ENCODE measurements around the gene MSH3.
"Not testable (repeated sequence)": the region's sequence is repeated elsewhere in the genome, so short reads cannot be mapped to it uniquely, and the experiment has no call there.

MSH3 gene

DNA sequence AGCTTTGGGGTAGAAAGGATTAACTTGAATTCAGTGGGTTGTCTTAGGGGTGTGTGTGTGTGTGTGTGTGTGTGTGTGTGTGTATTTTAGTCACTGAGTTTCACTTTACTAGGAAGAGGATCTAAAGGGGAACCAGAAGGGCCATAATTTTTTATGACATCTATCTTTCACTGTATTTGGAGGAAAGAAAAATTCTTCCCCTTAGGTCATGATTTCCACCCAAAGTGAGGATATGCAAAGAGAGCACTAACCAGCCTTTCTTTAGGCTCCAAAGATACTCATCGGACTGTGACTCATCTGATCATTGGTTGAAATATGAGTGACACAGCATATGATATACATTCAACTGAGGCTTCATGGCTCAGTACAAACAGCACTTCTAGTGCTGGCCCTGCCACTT lies 230.5 kb downstream of the MSH3 start:
- H3K4me3 ChIP-seq (ENCODE audit: insufficient read length, low read depth) = no peak overlapping the region
- H3K36me3 ChIP-seq (ENCODE audit: insufficient read depth, insufficient read length, low read length) = no peaks in the 10 kb centered on the region
- no peaks in the 10 kb centered on the region for H3K27me3 ChIP-seq (ENCODE audit: insufficient read depth, insufficient read length)
- no peaks in the 10 kb centered on the region for H3K4me1 ChIP-seq (ENCODE audit: insufficient read depth, insufficient read length)
- no peaks in the 10 kb centered on the region for H3K9me3 ChIP-seq (ENCODE audit: insufficient read depth, low read length)
- no peak overlapping the region for H3K9ac ChIP-seq (ENCODE audit: insufficient read length, low read depth)
- TF ChIP-seq SUZ12 (IDR thresholded peaks at IDR 0.05; ENCODE audit: extremely low read depth, insufficient read depth, insufficient read length) (no peak), YY1 (IDR thresholded peaks at IDR 0.05; ENCODE audit: insufficient read depth, insufficient read length) (no peak), ZNF274 (IDR thresholded peaks at IDR 0.05; ENCODE audit: low read depth, low read length) (no peak)
- no peak for DNase-seq (ENCODE audit: low read depth, low spot score)

- DNase-seq (ENCODE audit: low read depth, low spot score) = no peak
- Histone ChIP-seq H3K9ac (ENCODE audit: insufficient read length, low read depth) (no peak overlapping the region), H3K4me1 (ENCODE audit: insufficient read depth, insufficient read length) (no peaks in the 10 kb centered on the region), H3K4me3 (ENCODE audit: insufficient read length, low read depth) (no peak overlapping the region), H3K36me3 (ENCODE audit: insufficient read depth, insufficient read length, low read length) (no peaks in the 10 kb centered on the region), H3K9me3 (ENCODE audit: insufficient read depth, low read length) (peaks cover 2% of the 10 kb centered on the region; the same call in 1 of the 2 replicates), H3K27me3 (ENCODE audit: insufficient read depth, insufficient read length) (no peaks in the 10 kb centered on the region)
- TF ChIP-seq SUZ12 (IDR thresholded peaks at IDR 0.05; ENCODE audit: extremely low read depth, insufficient read depth, insufficient read length) (no peak), ZNF274 (IDR thresholded peaks at IDR 0.05; ENCODE audit: low read depth, low read length) (no peak), YY1 (IDR thresholded peaks at IDR 0.05; ENCODE audit: insufficient read depth, insufficient read length) (no peak)
These were observed 231.0 kb downstream of the MSH3 start for GRCh38 chr5:80885396-80886000.

GRCh38 chr5:80894083-80894482 lies 239.6 kb downstream of the MSH3 start:
- Histone ChIP-seq H3K9ac (ENCODE audit: insufficient read length, low read depth) (no peak overlapping the region), H3K4me1 (ENCODE audit: insufficient read depth, insufficient read length) (no peaks in the 10 kb centered on the region), H3K9me3 (ENCODE audit: insufficient read depth, low read length) (peaks cover 10% of the 10 kb centered on the region; the same call in 1 of the 2 replicates), H3K36me3 (ENCODE audit: insufficient read depth, insufficient read length, low read length) (no peaks in the 10 kb centered on the region), H3K27me3 (ENCODE audit: insufficient read depth, insufficient read length) (no peaks in the 10 kb centered on the region), H3K4me3 (ENCODE audit: insufficient read length, low read depth) (no peak overlapping the region)
- TF ChIP-seq YY1 (IDR thresholded peaks at IDR 0.05; ENCODE audit: insufficient read depth, insufficient read length) (no peak), SUZ12 (IDR thresholded peaks at IDR 0.05; ENCODE audit: extremely low read depth, insufficient read depth, insufficient read length) (no peak), ZNF274 (IDR thresholded peaks at IDR 0.05; ENCODE audit: low read depth, low read length) (no peak)
- DNase-seq (ENCODE audit: low read depth, low spot score) = no peak

- Histone ChIP-seq H3K9ac (ENCODE audit: insufficient read length, low read depth) (no peak overlapping the region), H3K27me3 (ENCODE audit: insufficient read depth, insufficient read length) (no peaks in the 10 kb centered on the region), H3K4me3 (ENCODE audit: insufficient read length, low read depth) (no peak overlapping the region), H3K9me3 (ENCODE audit: insufficient read depth, low read length) (peaks cover 7% of the 10 kb centered on the region; the same call in 1 of the 2 replicates), H3K4me1 (ENCODE audit: insufficient read depth, insufficient read length) (no peaks in the 10 kb centered on the region), H3K36me3 (ENCODE audit: insufficient read depth, insufficient read length, low read length) (no peaks in the 10 kb centered on the region)
- no peak for TF ChIP-seq ZNF274 (IDR thresholded peaks at IDR 0.05; ENCODE audit: low read depth, low read length)
- no peak for TF ChIP-seq SUZ12 (IDR thresholded peaks at IDR 0.05; ENCODE audit: extremely low read depth, insufficient read depth, insufficient read length)
- no peak for TF ChIP-seq YY1 (IDR thresholded peaks at IDR 0.05; ENCODE audit: insufficient read depth, insufficient read length)
- no peak for DNase-seq (ENCODE audit: low read depth, low spot score)
These were observed 241.1 kb downstream of the MSH3 start for GRCh38 chr5:80895523-80895922.

- H3K27me3 ChIP-seq (ENCODE audit: insufficient read depth, insufficient read length); H3K4me3 ChIP-seq (ENCODE audit: insufficient read length, low read depth); H3K9ac ChIP-seq (ENCODE audit: insufficient read length, low read depth); H3K36me3 ChIP-seq (ENCODE audit: insufficient read depth, insufficient read length, low read length); DNase-seq (ENCODE audit: low read depth, low spot score); H3K4me1 ChIP-seq (ENCODE audit: insufficient read depth, insufficient read length): not testable (repeated sequence)
- H3K9me3 ChIP-seq (ENCODE audit: insufficient read depth, low read length) = peaks cover 15% of the 10 kb centered on the region; the same call in 1 of the 2 replicates
These were observed 248.2 kb downstream of the MSH3 start for GRCh38 chr5:80902624-80903023.

- no peak for DNase-seq (ENCODE audit: low read depth, low spot score)
- peaks cover 15% of the 10 kb centered on the region; the same call in 1 of the 2 replicates for H3K9me3 ChIP-seq (ENCODE audit: insufficient read depth, low read length)
- no peaks in the 10 kb centered on the region for H3K27me3 ChIP-seq (ENCODE audit: insufficient read depth, insufficient read length)
- no peaks in the 10 kb centered on the region for H3K36me3 ChIP-seq (ENCODE audit: insufficient read depth, insufficient read length, low read length)
- no peak for TF ChIP-seq YY1 (IDR thresholded peaks at IDR 0.05; ENCODE audit: insufficient read depth, insufficient read length)
- no peak for TF ChIP-seq ZNF274 (IDR thresholded peaks at IDR 0.05; ENCODE audit: low read depth, low read length)
- no peak for TF ChIP-seq SUZ12 (IDR thresholded peaks at IDR 0.05; ENCODE audit: extremely low read depth, insufficient read depth, insufficient read length)
- H3K9ac ChIP-seq (ENCODE audit: insufficient read length, low read depth) = no peak overlapping the region
- no peak overlapping the region for H3K4me3 ChIP-seq (ENCODE audit: insufficient read length, low read depth)
- H3K4me1 ChIP-seq (ENCODE audit: insufficient read depth, insufficient read length) = no peaks in the 10 kb centered on the region
These were observed 250.2 kb downstream of the MSH3 start for GRCh38 chr5:80904533-80905187.

DNA sequence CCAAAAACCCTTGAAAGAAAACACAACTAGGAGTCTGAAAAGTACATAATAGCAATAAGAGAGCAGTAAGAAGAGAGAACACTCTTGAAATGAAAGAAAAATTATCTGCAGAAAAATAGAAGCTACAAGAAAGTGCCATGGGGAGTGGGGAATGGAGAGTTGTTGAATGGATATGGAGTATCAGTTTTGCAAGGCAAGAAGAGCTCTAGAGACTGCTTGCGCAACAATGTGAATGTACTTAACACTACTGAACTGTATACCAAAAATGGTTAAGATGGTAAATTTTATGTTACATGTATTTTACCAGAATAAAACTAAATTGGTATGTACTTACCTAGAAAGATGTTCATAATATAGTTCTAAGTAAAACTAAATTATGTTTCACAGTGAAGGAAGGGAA lies 251.0 kb downstream of the MSH3 start:
- TF ChIP-seq YY1 (IDR thresholded peaks at IDR 0.05; ENCODE audit: insufficient read depth, insufficient read length) (no peak), ZNF274 (IDR thresholded peaks at IDR 0.05; ENCODE audit: low read depth, low read length) (no peak), SUZ12 (IDR thresholded peaks at IDR 0.05; ENCODE audit: extremely low read depth, insufficient read depth, insufficient read length) (no peak)
- DNase-seq (ENCODE audit: low read depth, low spot score) = no peak
- Histone ChIP-seq H3K9ac (ENCODE audit: insufficient read length, low read depth) (no peak overlapping the region), H3K4me3 (ENCODE audit: insufficient read length, low read depth) (no peak overlapping the region), H3K36me3 (ENCODE audit: insufficient read depth, insufficient read length, low read length) (no peaks in the 10 kb centered on the region), H3K9me3 (ENCODE audit: insufficient read depth, low read length) (peaks cover 15% of the 10 kb centered on the region; the same call in 1 of the 2 replicates), H3K4me1 (ENCODE audit: insufficient read depth, insufficient read length) (no peaks in the 10 kb centered on the region), H3K27me3 (ENCODE audit: insufficient read depth, insufficient read length) (no peaks in the 10 kb centered on the region)
